Globus pallidus (tissue), 1 donor: Measurements from ENCODE around the gene RBCK1.
"Not testable (repeated sequence)": the region's sequence is repeated elsewhere in the genome, so short reads cannot be mapped to it uniquely, and the experiment has no call there.

ENCODE experiments used
- DNase-seq: peaks from one replicate; pipeline ENCODE4 v3.0.0-alpha.2; 2015; ENCODE audit warnings: low spot score

The RBCK1 gene

GRCh38 chr20:376089-376488, 32.0 kb upstream of the RBCK1 start:
- DNase-seq, result no peak

GRCh38 chr20:376750-377149, 31.3 kb upstream of the RBCK1 start:
- DNase-seq, result no peak

GRCh38 chr20:377578-377977, 30.5 kb upstream of the RBCK1 start:
- DNase-seq, result not testable (repeated sequence)

GRCh38 chr20:378961-379336, 29.1 kb upstream of the RBCK1 start:
- no peak for DNase-seq

GRCh38 chr20:380763-381580, 27.1 kb upstream of the RBCK1 start:
- DNase-seq, result no peak

GRCh38 chr20:381581-382290, 26.4 kb upstream of the RBCK1 start:
- peak; percentile 9 for DNase-seq

GRCh38 chr20:382291-383115, 25.6 kb upstream of the RBCK1 start:
- DNase-seq, result no peak

- no peak for DNase-seq
Observed at GRCh38 chr20:383889-384288, 24.2 kb upstream of the RBCK1 start.

GRCh38 chr20:384723-385122, 23.4 kb upstream of the RBCK1 start:
- DNase-seq, result no peak

GRCh38 chr20:385448-385847, 22.7 kb upstream of the RBCK1 start:
- DNase-seq, result no peak

GRCh38 chr20:386634-387033, 21.5 kb upstream of the RBCK1 start:
- DNase-seq, result not testable (repeated sequence)

GRCh38 chr20:387520-387919, 20.6 kb upstream of the RBCK1 start:
- no peak for DNase-seq

- no peak for DNase-seq
Observed at GRCh38 chr20:388034-388994, 19.8 kb upstream of the RBCK1 start.

- no peak for DNase-seq
Observed at GRCh38 chr20:389220-389619, 18.9 kb upstream of the RBCK1 start.

GRCh38 chr20:391041-391711, 16.9 kb upstream of the RBCK1 start:
- no peak for DNase-seq

- DNase-seq, result not testable (repeated sequence)
Observed at GRCh38 chr20:393296-393695, 14.8 kb upstream of the RBCK1 start.

GRCh38 chr20:396252-396618, 11.9 kb upstream of the RBCK1 start:
- no peak for DNase-seq

GRCh38 chr20:396619-397431, 11.3 kb upstream of the RBCK1 start:
- no peak for DNase-seq

GRCh38 chr20:397432-398237, 10.5 kb upstream of the RBCK1 start:
- no peak for DNase-seq
